ENCODE data around the gene PGLYRP1. TPM values are rescaled to one million over a fixed set of nuclear protein-coding genes. Genes with fewer than 3 reads are reported as not detected.
A peak's percentile ranks its signal among the peaks of the same experiment; 100 is the strongest.

Gene PGLYRP1
- total and polyA plus RNA-seq, 4 donors = 0.25 to 13.9 (median 0.76) TPM

- peaks cover 8 to 24% (median 15%) of the 10 kb centered on the region in 4 donors for H3K4me1 ChIP-seq (ENCODE audit: control insufficient read depth in 4 of 4, insufficient read depth in 4 of 4, low read length in 3 of 4)
- WGBS = 46% methylated on average over 7 of the region's 7 CpGs
- H3K27me3 ChIP-seq (ENCODE audit: control insufficient read depth in 4 of 4, insufficient read depth in 4 of 4, low read length in 3 of 4) = no peaks in the 10 kb centered on the region
- DNase-seq (ENCODE audit: low spot score) = no peak
- H3K9ac ChIP-seq (ENCODE audit: low read depth in 1 of 2, low read length in 2 of 2) = no peak overlapping the region
- TF ChIP-seq TAF1 (conservative IDR thresholded peaks at IDR 0.05) = no peak
- TF ChIP-seq, protein P1, sequence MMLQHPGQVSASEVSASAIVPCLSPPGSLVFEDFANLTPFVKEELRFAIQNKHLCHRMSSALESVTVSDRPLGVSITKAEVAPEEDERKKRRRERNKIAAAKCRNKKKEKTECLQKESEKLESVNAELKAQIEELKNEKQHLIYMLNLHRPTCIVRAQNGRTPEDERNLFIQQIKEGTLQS (IDR thresholded peaks at IDR 0.05) = no peak
- no peak for TF ChIP-seq FOXA1 (IDR thresholded peaks at IDR 0.05)
- TF ChIP-seq HNF4G (IDR thresholded peaks at IDR 0.05) = no peak
- no peak for TF ChIP-seq SP1 (IDR thresholded peaks at IDR 0.05)
- no peak for TF ChIP-seq RXRA (IDR thresholded peaks at IDR 0.05)
- no peak for TF ChIP-seq FOXA2 (IDR thresholded peaks at IDR 0.05)
- TF ChIP-seq JUND (IDR thresholded peaks at IDR 0.05) = no peak
- no peak for TF ChIP-seq HNF4A (conservative IDR thresholded peaks at IDR 0.05)
- H3K36me3 ChIP-seq (ENCODE audit: control insufficient read depth in 4 of 4, insufficient read depth in 3 of 4, low read depth in 1 of 4, low read length in 3 of 4) = peaks cover 0 to 5% (median 0%) of the 10 kb centered on the region in 4 donors
- no peak overlapping the region for H3K27ac ChIP-seq (ENCODE audit: low read depth in 1 of 2, low read length in 2 of 2)
- H3K4me3 ChIP-seq (ENCODE audit: low read depth in 1 of 3, low read length in 3 of 3) = no peak overlapping the region
- no peaks in the 10 kb centered on the region for H3K9me3 ChIP-seq (ENCODE audit: control insufficient read depth in 4 of 4, low read length in 3 of 4)
These were observed 5.8 kb downstream of the PGLYRP1 start for GRCh38 chr19:46017095-46017429.

GRCh38 chr19:46016426-46017094 lies 6.3 kb downstream of the PGLYRP1 start:
- 2% methylated on average over 48 of the region's 48 CpGs for WGBS
- Histone ChIP-seq H3K9me3 (ENCODE audit: control insufficient read depth in 4 of 4, low read length in 3 of 4) (no peaks in the 10 kb centered on the region), H3K36me3 (ENCODE audit: control insufficient read depth in 4 of 4, insufficient read depth in 3 of 4, low read depth in 1 of 4, low read length in 3 of 4) (peaks cover 0 to 5% (median 0%) of the 10 kb centered on the region in 4 donors), H3K27me3 (ENCODE audit: control insufficient read depth in 4 of 4, insufficient read depth in 4 of 4, low read length in 3 of 4) (no peaks in the 10 kb centered on the region), H3K4me1 (ENCODE audit: control insufficient read depth in 4 of 4, insufficient read depth in 4 of 4, low read length in 3 of 4) (peaks cover 8 to 24% (median 15%) of the 10 kb centered on the region in 4 donors), H3K9ac (ENCODE audit: low read depth in 1 of 2, low read length in 2 of 2) (no peak overlapping the region), H3K4me3 (ENCODE audit: low read depth in 1 of 3, low read length in 3 of 3) (peak overlapping the region; percentile 64 to 67 (median 67)), H3K27ac (ENCODE audit: low read depth in 1 of 2, low read length in 2 of 2) (no peak overlapping the region)
- peak; percentile 88 for DNase-seq (ENCODE audit: low spot score)
- TF ChIP-seq NR2F2 (IDR thresholded peaks at IDR 0.05) (no peak), CTCF (IDR thresholded peaks at IDR 0.05; ENCODE audit: low read depth, low read length, missing input control) (peak; percentile 71), FOXA2 (IDR thresholded peaks at IDR 0.05) (no peak), RAD21 (IDR thresholded peaks at IDR 0.05) (peak; percentile 41 to 66), FOXA1 (IDR thresholded peaks at IDR 0.05) (no peak), GABPA (IDR thresholded peaks at IDR 0.05 in 1 of 2, conservative IDR thresholded peaks at IDR 0.05 in 1 of 2) (no peak), REST (IDR thresholded peaks at IDR 0.05) (no peak), RXRA (IDR thresholded peaks at IDR 0.05) (no peak)
- TF ChIP-seq, protein P2, sequence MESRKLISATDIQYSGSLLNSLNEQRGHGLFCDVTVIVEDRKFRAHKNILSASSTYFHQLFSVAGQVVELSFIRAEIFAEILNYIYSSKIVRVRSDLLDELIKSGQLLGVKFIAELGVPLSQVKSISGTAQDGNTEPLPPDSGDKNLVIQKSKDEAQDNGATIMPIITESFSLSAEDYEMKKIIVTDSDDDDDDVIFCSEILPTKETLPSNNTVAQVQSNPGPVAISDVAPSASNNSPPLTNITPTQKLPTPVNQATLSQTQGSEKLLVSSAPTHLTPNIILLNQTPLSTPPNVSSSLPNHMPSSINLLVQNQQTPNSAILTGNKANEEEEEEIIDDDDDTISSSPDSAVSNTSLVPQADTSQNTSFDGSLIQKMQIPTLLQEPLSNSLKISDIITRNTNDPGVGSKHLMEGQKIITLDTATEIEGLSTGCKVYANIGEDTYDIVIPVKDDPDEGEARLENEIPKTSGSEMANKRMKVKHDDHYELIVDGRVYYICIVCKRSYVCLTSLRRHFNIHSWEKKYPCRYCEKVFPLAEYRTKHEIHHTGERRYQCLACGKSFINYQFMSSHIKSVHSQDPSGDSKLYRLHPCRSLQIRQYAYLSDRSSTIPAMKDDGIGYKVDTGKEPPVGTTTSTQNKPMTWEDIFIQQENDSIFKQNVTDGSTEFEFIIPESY (IDR thresholded peaks at IDR 0.05) = no peak

Data from liver (tissue), 9 donors.